NB4 (cell line): ENCODE results near the gene LENG8.

ENCODE experiments used
- MAX ChIP-seq: IDR thresholded peaks from 2 replicates; pipeline ENCODE4 v1.6.1; 2011; ENCODE audit warnings: low read depth, low read length
- MYC ChIP-seq: IDR thresholded peaks from 2 replicates; pipeline ENCODE4 v1.6.1; 2011; ENCODE audit warnings: low read depth, low read length
- POLR2A ChIP-seq: IDR thresholded peaks from 2 replicates; pipeline ENCODE4 v1.6.1; 2011; ENCODE audit warnings: mild to moderate bottlenecking; ENCODE audit not compliant: insufficient read length; ENCODE audit errors: extremely low read depth
- TF ChIP-seq, protein P1 (sequence below): IDR thresholded peaks from one replicate; pipeline ENCODE4 v1.5.1; 2012; ENCODE audit warnings: low read depth, low read length

GRCh38 chr19:54416695-54417491, 32.1 kb upstream of the LENG8 start:
- TF ChIP-seq, protein P1, sequence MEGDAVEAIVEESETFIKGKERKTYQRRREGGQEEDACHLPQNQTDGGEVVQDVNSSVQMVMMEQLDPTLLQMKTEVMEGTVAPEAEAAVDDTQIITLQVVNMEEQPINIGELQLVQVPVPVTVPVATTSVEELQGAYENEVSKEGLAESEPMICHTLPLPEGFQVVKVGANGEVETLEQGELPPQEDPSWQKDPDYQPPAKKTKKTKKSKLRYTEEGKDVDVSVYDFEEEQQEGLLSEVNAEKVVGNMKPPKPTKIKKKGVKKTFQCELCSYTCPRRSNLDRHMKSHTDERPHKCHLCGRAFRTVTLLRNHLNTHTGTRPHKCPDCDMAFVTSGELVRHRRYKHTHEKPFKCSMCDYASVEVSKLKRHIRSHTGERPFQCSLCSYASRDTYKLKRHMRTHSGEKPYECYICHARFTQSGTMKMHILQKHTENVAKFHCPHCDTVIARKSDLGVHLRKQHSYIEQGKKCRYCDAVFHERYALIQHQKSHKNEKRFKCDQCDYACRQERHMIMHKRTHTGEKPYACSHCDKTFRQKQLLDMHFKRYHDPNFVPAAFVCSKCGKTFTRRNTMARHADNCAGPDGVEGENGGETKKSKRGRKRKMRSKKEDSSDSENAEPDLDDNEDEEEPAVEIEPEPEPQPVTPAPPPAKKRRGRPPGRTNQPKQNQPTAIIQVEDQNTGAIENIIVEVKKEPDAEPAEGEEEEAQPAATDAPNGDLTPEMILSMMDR, result no peak
- TF ChIP-seq POLR2A, result no peak
- no peak for TF ChIP-seq MYC
- no peak for TF ChIP-seq MAX
